HG02938 (cell line): ENCODE measurements around the gene BGN.

Experiments used
- ATAC-seq: cut with Tn5 transposase; IDR thresholded peaks from one replicate; pipeline ENCODE4 v1.9.1; 2021; ENCODE audit warnings: mild to moderate bottlenecking, moderate library complexity; ENCODE audit not compliant: unreplicated experiment

The BGN gene

GRCh38 chrX:153481043-153481442 is 13.7 kb upstream of the BGN start:
- ATAC-seq = no peak

- ATAC-seq = no peak
These were observed 12.3 kb upstream of the BGN start for GRCh38 chrX:153482376-153483015.

- ATAC-seq = no peak
These were observed 9.2 kb upstream of the BGN start for GRCh38 chrX:153485396-153486080.

GRCh38 chrX:153486171-153486570 is 8.6 kb upstream of the BGN start:
- ATAC-seq = no peak

GRCh38 chrX:153487590-153488071 is 7.1 kb upstream of the BGN start:
- ATAC-seq = no peak

- no peak for ATAC-seq
These were observed 6.4 kb upstream of the BGN start for GRCh38 chrX:153488231-153488914.

GRCh38 chrX:153490217-153490930 is 4.4 kb upstream of the BGN start:
- ATAC-seq = no peak

- ATAC-seq = no peak
These were observed 3.3 kb upstream of the BGN start for GRCh38 chrX:153491351-153491914.

GRCh38 chrX:153491918-153492317 is 2.9 kb upstream of the BGN start:
- no peak for ATAC-seq

- ATAC-seq = no peak
These were observed 2.2 kb upstream of the BGN start for GRCh38 chrX:153492543-153492942.

GRCh38 chrX:153493085-153493484 is 1.7 kb upstream of the BGN start:
- ATAC-seq = no peak

GRCh38 chrX:153494061-153494460 is 719 bp upstream of the BGN start:
- ATAC-seq = no peak

GRCh38 chrX:153495362-153495751 is 577 bp downstream of the BGN start:
- ATAC-seq = no peak

- no peak for ATAC-seq
These were observed 1.3 kb downstream of the BGN start for GRCh38 chrX:153495903-153496589.

- ATAC-seq = no peak
These were observed 1.8 kb downstream of the BGN start for GRCh38 chrX:153496590-153496959.

GRCh38 chrX:153498453-153498852 is 3.7 kb downstream of the BGN start:
- ATAC-seq = no peak

- ATAC-seq = no peak
These were observed 4.6 kb downstream of the BGN start for GRCh38 chrX:153499341-153499740.

GRCh38 chrX:153499876-153500275 is 5.1 kb downstream of the BGN start:
- no peak for ATAC-seq

GRCh38 chrX:153500676-153501280 is 6.0 kb downstream of the BGN start:
- ATAC-seq = no peak

GRCh38 chrX:153501530-153501929 is 6.8 kb downstream of the BGN start:
- ATAC-seq = no peak
